Smooth muscle cell of the brain vasculature (primary cell): Measurements from ENCODE around the gene SH3RF1.

Experiments used
- DNase-seq: peaks from one replicate; pipeline ENCODE4 v3.0.0-alpha.2; 2012; ENCODE audit warnings: low read depth, low spot score

The SH3RF1 gene

GRCh38 chr4:169251291-169252235 lies 19.2 kb downstream of the SH3RF1 start:
- DNase-seq = no peak

DNA sequence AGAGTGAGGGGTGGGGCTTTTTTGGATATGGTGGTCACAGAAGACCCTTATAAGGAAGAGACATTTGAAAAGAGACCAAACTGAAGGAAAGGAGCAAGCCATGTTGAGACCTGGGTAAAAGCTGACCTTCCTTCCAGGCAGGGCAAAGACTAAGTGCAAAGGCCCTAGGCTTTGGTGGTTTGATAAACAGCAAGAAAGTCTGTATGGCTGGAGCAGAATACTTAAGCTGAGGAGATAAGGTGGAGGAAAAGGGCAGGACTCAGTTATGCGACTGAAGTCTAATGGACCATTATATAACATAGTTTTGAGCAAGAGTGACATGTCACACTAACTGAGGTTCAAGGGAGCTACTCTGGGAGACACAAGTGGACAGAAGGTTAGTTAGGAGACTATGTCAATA lies 20.0 kb downstream of the SH3RF1 start:
- no peak for DNase-seq

DNA sequence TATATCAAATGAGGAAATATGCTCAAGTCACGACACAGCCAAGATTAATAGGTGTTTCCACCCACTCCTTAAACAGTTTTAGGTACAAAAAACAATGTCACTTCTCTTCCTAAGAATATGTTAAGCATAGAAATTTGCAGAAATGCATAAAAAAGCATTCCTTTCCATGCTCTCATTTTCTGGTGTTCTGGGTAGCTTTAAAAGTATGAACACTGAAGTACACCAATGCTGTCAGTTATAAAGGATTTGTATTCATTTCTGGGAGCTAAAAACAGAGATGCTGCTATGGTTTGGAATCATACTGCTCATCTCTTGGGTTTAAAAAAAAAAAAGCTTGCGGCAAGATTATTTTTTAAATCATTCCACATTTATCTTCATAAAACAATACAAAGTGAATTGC lies 20.8 kb downstream of the SH3RF1 start:
- DNase-seq = no peak

GRCh38 chr4:169249214-169249973 lies 21.4 kb downstream of the SH3RF1 start:
- DNase-seq = no peak

- no peak for DNase-seq
These were observed 22.1 kb downstream of the SH3RF1 start for GRCh38 chr4:169248645-169249044.

- no peak for DNase-seq
These were observed 23.8 kb downstream of the SH3RF1 start for GRCh38 chr4:169246957-169247396.

GRCh38 chr4:169246279-169246678 lies 24.5 kb downstream of the SH3RF1 start:
- DNase-seq = no peak

GRCh38 chr4:169245061-169245460 lies 25.7 kb downstream of the SH3RF1 start:
- no peak for DNase-seq

- DNase-seq = no peak
These were observed 26.7 kb downstream of the SH3RF1 start for GRCh38 chr4:169243825-169244609.

DNA sequence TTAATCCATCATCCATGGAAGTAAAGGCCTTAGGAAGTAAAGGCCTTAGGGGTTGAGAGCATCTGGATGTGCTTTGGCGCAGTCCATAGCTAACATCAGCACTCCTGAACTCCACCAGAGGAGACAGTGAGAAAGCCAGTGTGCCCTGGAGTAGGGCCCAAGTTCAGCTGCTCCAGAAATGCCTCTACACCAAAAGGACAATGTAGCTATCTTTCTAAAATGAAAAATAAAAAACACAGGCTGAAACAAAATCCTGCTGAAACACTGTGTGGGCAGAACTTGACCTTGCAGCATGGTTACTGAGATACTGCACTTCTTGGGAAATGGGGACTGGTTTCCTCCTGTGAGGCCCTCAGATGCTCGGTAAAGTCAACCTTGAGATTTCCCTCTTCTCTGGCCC lies 29.3 kb downstream of the SH3RF1 start:
- no peak for DNase-seq

GRCh38 chr4:169239221-169239905 lies 31.4 kb downstream of the SH3RF1 start:
- no peak for DNase-seq

DNA sequence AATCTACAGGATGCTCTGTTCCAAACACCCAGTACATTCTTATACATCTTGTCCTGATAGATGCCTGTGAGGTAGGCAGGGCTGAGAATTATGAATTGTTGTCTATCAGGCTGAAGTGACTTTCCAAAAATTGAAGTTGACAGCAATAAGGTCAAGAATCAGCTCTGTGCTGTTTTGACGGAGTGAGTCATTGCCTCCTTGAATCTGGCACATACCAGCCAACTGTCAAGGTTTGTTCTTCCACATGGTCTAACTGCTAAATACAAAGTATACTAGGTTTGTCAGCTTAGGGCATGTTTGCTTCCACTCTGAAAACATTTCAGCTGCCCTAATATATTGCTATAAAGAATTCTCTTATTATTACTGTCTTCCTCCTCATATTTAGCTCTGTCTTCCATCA lies 32.3 kb downstream of the SH3RF1 start:
- no peak for DNase-seq

GRCh38 chr4:169236873-169237626 lies 33.7 kb downstream of the SH3RF1 start:
- no peak for DNase-seq

GRCh38 chr4:169236078-169236477 lies 34.7 kb downstream of the SH3RF1 start:
- DNase-seq = no peak

DNA sequence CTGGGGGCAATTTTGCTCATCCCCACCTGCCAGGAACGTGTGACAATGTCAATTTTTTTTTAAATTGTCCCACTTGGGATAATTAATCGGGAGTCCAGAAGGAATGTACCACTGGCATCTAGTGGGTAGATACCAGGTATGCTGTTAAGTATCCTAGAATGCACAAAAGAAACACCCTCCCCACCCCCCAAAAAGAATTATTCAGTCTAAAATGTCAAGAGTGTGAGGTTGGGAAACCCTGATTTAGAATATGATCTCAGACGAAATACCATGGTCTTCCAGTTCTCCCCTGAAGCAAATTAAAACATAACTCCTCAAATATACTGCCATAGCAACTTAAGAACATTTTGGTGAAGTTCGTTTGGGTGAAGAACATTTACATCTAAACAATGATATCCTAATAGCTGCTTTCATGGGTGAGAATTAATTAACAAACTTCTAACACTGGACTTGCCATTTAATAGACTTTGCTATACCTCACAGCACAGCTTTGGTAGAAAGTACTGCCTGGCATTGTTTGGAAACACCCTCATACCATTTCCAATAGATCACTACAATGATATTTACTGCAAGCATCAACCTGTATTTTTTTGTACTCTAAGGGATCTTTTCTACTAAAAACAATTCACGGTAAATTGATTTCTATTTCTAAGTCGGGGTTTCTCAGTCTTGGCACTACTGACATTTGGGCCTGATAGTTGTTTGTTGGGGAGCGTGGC lies 36.5 kb downstream of the SH3RF1 start:
- no peak for DNase-seq

GRCh38 chr4:169233691-169234090 lies 37.1 kb downstream of the SH3RF1 start:
- no peak for DNase-seq

DNA sequence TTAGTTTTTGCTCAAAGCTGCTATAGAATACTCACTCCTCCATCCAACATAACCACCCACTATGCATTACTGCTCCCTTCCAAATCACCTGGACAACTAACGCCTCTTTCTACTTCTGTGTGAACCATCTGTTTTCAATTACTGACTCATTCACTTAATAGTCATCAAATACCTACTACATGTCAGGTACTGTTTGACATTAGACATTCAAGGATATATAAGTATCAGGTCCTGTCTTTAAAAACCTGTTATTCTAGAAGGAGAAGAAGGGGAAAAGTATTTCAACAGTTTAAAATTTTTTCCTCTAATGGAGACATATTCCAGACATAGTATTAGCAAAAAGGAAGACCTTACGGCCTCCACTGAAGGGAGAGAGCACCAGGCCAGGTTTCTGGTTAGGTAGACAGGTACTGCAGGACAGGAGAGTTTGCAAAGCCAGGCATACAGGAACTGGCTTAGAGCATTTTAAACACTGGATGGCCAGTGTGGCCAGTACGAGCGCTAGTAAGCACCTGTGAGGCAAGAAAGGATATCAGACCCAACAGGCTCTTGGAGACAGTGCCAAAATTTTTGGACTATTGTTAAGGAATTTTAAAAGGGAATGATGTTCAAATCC lies 39.0 kb downstream of the SH3RF1 start:
- no peak for DNase-seq

GRCh38 chr4:169229571-169230028 lies 41.2 kb downstream of the SH3RF1 start:
- DNase-seq = peak; percentile 40

DNA sequence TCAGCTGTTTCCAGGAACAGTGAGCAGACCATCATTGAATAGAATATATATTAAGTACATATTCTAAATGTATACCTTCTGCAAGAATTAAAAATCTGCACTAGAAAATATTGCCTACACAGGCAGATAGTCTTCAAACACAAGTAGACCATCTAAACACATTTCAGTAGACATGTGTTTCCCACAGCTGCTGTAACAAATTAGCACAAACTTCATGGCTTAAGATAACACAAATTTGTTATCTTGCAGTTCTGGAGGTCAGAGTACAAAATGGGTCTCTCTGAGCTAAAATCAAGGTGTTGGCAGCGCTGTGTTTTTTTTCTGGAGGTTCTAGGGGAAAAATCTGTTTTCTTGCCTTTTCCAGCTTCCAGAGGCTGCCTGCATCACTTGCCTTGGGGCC lies 42.7 kb downstream of the SH3RF1 start:
- no peak for DNase-seq
